H1 (cell line): ENCODE measurements around the gene BICDL1. TPM values are rescaled to one million over a fixed set of nuclear protein-coding genes. Genes with fewer than 3 reads are reported as not detected.

Experiments used
- EZH2 ChIP-seq: fragments of 200-600 bp; sonication (generic); IDR thresholded peaks from 2 replicates; pipeline ENCODE4 v1.7.1; 2012; ENCODE audit warnings: low read depth, mild to moderate bottlenecking, moderate library complexity, low read length, inconsistent platforms; ENCODE audit not compliant: severe bottlenecking
- polyA plus RNA-seq, 7 experiments: library from polyadenylated mRNA; depleted of rRNA in 3 of 7; stranded (reverse) in 5 of 7; unstranded in 2 of 7; fragments of >200 nt in 5 of 7; fragments of 200-250 nt in 2 of 7; gene quantifications; 1 replicate in 5 of 7; 2 replicates in 1 of 7; 4 replicates in 1 of 7; pipeline versions ENCODE4 v1.2.1 to v1.2.3, GENCODE V29; 2011 to 2013; ENCODE audit warnings: missing spikeins in 2 of 7, mixed read lengths in 2 of 7
- total RNA-seq: library from RNA; stranded (reverse); fragmentation: NEBNext Ultra II Directional; extraction: Animal tissue kit (Norgen Biotek cat#: 25700); gene quantifications from 2 replicates; pipeline ENCODE4 v1.2.1, GENCODE V29; 2021

The BICDL1 gene
- total and polyA plus RNA-seq, 2 of the 8 experiments (the other 6 are each of a cell fraction or from before 2014, with no cell fraction given): 17.2 to 25.9 TPM

- no peak for TF ChIP-seq EZH2
These were observed 145.4 kb downstream of the BICDL1 start (continued) for GRCh38 chr12:120134307-120134980.
